B cell (primary cell): ENCODE data around the gene RBM6.

ENCODE experiments used
- EZH2 ChIP-seq: IDR thresholded peaks from 2 replicates; pipeline ENCODE4 v1.6.1; 2012; ENCODE audit warnings: borderline replicate concordance, low read depth, mild to moderate bottlenecking, moderate library complexity, low read length; ENCODE audit not compliant: insufficient read depth, poor library complexity, severe bottlenecking
- TF ChIP-seq, protein P1 (sequence below): fragments of 200-600 bp; IDR thresholded peaks from one replicate; pipeline ENCODE4 v1.8.0; 2022; ENCODE audit warnings: antibody characterized with exemption, mild to moderate bottlenecking

DNA sequence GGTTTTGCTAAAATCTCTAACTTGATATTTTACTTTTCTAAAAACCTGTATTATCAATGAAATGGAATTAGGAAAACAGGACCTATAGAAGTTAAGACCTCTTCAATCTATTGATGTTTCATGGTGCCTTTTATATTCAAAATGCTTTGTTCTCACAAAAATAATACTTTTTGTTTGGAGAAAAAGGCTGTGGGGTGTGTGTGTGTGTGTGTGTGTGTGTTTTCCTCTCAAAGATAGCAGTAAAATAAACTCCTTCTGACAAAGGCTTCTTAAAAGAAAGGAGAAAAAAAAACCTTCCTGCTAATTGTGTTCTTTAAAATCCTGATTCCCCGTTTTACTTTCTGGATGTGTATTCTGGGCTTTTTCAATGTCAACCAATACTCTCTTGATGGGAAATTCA, 54.5 kb downstream of the RBM6 start:
- TF ChIP-seq EZH2, result no peak
- TF ChIP-seq, protein P1, sequence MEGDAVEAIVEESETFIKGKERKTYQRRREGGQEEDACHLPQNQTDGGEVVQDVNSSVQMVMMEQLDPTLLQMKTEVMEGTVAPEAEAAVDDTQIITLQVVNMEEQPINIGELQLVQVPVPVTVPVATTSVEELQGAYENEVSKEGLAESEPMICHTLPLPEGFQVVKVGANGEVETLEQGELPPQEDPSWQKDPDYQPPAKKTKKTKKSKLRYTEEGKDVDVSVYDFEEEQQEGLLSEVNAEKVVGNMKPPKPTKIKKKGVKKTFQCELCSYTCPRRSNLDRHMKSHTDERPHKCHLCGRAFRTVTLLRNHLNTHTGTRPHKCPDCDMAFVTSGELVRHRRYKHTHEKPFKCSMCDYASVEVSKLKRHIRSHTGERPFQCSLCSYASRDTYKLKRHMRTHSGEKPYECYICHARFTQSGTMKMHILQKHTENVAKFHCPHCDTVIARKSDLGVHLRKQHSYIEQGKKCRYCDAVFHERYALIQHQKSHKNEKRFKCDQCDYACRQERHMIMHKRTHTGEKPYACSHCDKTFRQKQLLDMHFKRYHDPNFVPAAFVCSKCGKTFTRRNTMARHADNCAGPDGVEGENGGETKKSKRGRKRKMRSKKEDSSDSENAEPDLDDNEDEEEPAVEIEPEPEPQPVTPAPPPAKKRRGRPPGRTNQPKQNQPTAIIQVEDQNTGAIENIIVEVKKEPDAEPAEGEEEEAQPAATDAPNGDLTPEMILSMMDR, result no peak
